H1 (cell line): ENCODE results near the gene PRKD1. TPM values are rescaled to one million over a fixed set of nuclear protein-coding genes. Genes with fewer than 3 reads are reported as not detected.

ENCODE experiments used
- CTCF ChIA-PET: fragments of 300-600 bp; sonication (Branson Sonifier 250); formaldehyde crosslinking; loops from one replicate; lab custom pipeline; 2021; ENCODE audit not compliant: partially characterized antibody; lab: Charles Lee
- POLR2A ChIA-PET: fragments of 300-600 bp; sonication (Branson Sonifier 250); formaldehyde crosslinking; loops from one replicate; lab custom pipeline; 2021; ENCODE audit warnings: inconsistent platforms; ENCODE audit not compliant: partially characterized antibody; lab: Charles Lee
- DNase-seq, 2 experiments: peaks; one replicate each; pipeline versions ENCODE4 v3.0.0 to v3.0.0-alpha.2; 2010 to 2022; ENCODE audit warnings: low spot score in 2 of 2, low read depth in 1 of 2, mixed read lengths in 1 of 2
- FAIRE-seq: peaks from 2 replicates; lab custom pipeline; 2011; peaks lifted over from hg19 to GRCh38; lab: Jason Lieb, UNC
- H2AFZ ChIP-seq: 2 replicates; pipeline ENCODE4 v1.8.1; 2012; ENCODE audit warnings: low read length, inconsistent platforms
- H2AK5ac ChIP-seq: 2 replicates; pipeline ENCODE4 v1.6.1; 2013; ENCODE audit warnings: low read depth, low read length
- H2BK120ac ChIP-seq: replicated peaks from 2 replicates; pipeline ENCODE3; 2013; ENCODE audit warnings: low read depth, low read length, inconsistent platforms
- H2BK12ac ChIP-seq: 2 replicates; pipeline ENCODE4 v1.6.1; 2013; ENCODE audit warnings: low read depth, low read length
- H2BK15ac ChIP-seq: 2 replicates; pipeline ENCODE4 v1.6.1; 2013; ENCODE audit warnings: low read length
- H2BK20ac ChIP-seq: 2 replicates; pipeline ENCODE4 v1.6.1; 2013; ENCODE audit warnings: low read length
- H2BK5ac ChIP-seq: 2 replicates; pipeline ENCODE4 v1.6.1; 2013; ENCODE audit warnings: low read depth, low read length
- H3K14ac ChIP-seq: 2 replicates; pipeline ENCODE4 v1.6.1; 2013; ENCODE audit warnings: inconsistent platforms; ENCODE audit not compliant: insufficient read length
- H3K18ac ChIP-seq: 2 replicates; pipeline ENCODE4 v1.6.1; 2013; ENCODE audit warnings: low read length; ENCODE audit errors: extremely low read depth
- H3K23ac ChIP-seq: 2 replicates; pipeline ENCODE4 v1.6.1; 2013; ENCODE audit warnings: inconsistent platforms; ENCODE audit not compliant: insufficient read length
- H3K23me2 ChIP-seq: 2 replicates; pipeline ENCODE4 v1.6.1; 2013; ENCODE audit warnings: low read depth, low read length
- H3K27ac ChIP-seq: 2 replicates; pipeline ENCODE4 v1.6.1; 2011; ENCODE audit warnings: low read depth, low read length, inconsistent platforms
- H3K27me3 ChIP-seq, 4 experiments: replicated peaks in 1 of 4; 1 replicate in 1 of 4; 2 replicates in 3 of 4; pipeline versions ENCODE4 v1.6.1 to v1.8.1; 2011 to 2013; ENCODE audit warnings: low read length in 3 of 4, mild to moderate bottlenecking in 3 of 4, inconsistent platforms in 2 of 4, mixed read lengths in 2 of 4, moderate library complexity in 1 of 4; ENCODE audit not compliant: control insufficient read depth in 3 of 4, insufficient read depth in 3 of 4; ENCODE audit errors: extremely low read depth in 1 of 4
- H3K36me3 ChIP-seq, 4 experiments: 2 replicates each; pipeline versions ENCODE4 v1.6.1 to v1.8.1; 2011 to 2013; ENCODE audit warnings: mild to moderate bottlenecking in 4 of 4, low read length in 3 of 4, moderate library complexity in 2 of 4, control low read depth in 1 of 4, inconsistent platforms in 1 of 4; ENCODE audit not compliant: insufficient read depth in 4 of 4, control insufficient read depth in 2 of 4
- H3K4ac ChIP-seq: replicated peaks from 2 replicates; pipeline ENCODE3; 2013; ENCODE audit warnings: low read length, low read depth, mixed read lengths, inconsistent platforms; ENCODE audit not compliant: insufficient read length
- H3K4me1 ChIP-seq, 4 experiments: replicated peaks in 1 of 4; 1 replicate in 1 of 4; 2 replicates in 3 of 4; pipeline versions ENCODE4 v1.6.1 to v1.8.1; 2011 to 2013; ENCODE audit warnings: low read length in 3 of 4, inconsistent platforms in 2 of 4, mixed read lengths in 1 of 4; ENCODE audit not compliant: insufficient read depth in 4 of 4, control insufficient read depth in 3 of 4
- H3K4me2 ChIP-seq, 2 experiments: 2 replicates each; pipeline versions ENCODE4 v1.6.1 to v1.8.1; 2011 to 2013; ENCODE audit warnings: low read depth in 2 of 2, low read length in 2 of 2, control low read depth in 1 of 2, inconsistent platforms in 1 of 2, mild to moderate bottlenecking in 1 of 2; ENCODE audit not compliant: insufficient read depth in 1 of 2
- H3K4me3 ChIP-seq, 4 experiments: fragments of 200-600, 300-600 bp in 1 of 4; sonication (generic), shearing (Covaris generic), sonication (Bioruptor Twin) in 1 of 4; 2 replicates each; pipeline versions ENCODE4 v1.5.1 to v1.8.1; 2011 to 2016; ENCODE audit warnings: low read length in 4 of 4, low read depth in 3 of 4, control low read depth in 2 of 4, inconsistent platforms in 2 of 4, mild to moderate bottlenecking in 2 of 4, mixed read lengths in 1 of 4, moderate library complexity in 1 of 4; ENCODE audit not compliant: insufficient read depth in 2 of 4; ENCODE audit errors: extremely low read depth in 1 of 4
- H3K56ac ChIP-seq: replicated peaks from 2 replicates; pipeline ENCODE3; 2013; ENCODE audit warnings: low read depth, mild to moderate bottlenecking, mixed read lengths, low read length, inconsistent platforms; ENCODE audit not compliant: insufficient read length
- H3K79me1 ChIP-seq: 2 replicates; pipeline ENCODE4 v1.6.1; 2013; ENCODE audit warnings: low read depth, low read length, control low read depth
- H3K79me2 ChIP-seq, 2 experiments: 2 replicates each; pipeline versions ENCODE4 v1.6.1 to v1.8.1; 2012 to 2013; ENCODE audit warnings: low read length in 2 of 2, mild to moderate bottlenecking in 2 of 2, inconsistent platforms in 1 of 2; ENCODE audit not compliant: insufficient read depth in 2 of 2, control insufficient read depth in 1 of 2
- H3K9ac ChIP-seq, 4 experiments: replicated peaks in 1 of 4; 1 replicate in 1 of 4; 2 replicates in 3 of 4; pipeline versions ENCODE4 v1.6.1 to v1.8.1; 2011 to 2013; ENCODE audit warnings: low read depth in 3 of 4, low read length in 3 of 4, control low read depth in 2 of 4, mild to moderate bottlenecking in 2 of 4, moderate library complexity in 2 of 4, inconsistent platforms in 1 of 4; ENCODE audit errors: extremely low read depth in 1 of 4
- H3K9me3 ChIP-seq, 2 experiments: 2 replicates each; pipeline versions ENCODE4 v1.6.1 to v1.8.1; 2012 to 2013; ENCODE audit warnings: mild to moderate bottlenecking in 2 of 2, moderate library complexity in 2 of 2, control low read depth in 1 of 2, inconsistent platforms in 1 of 2, low read depth in 1 of 2, low read length in 1 of 2, mixed read lengths in 1 of 2; ENCODE audit not compliant: insufficient read depth in 2 of 2
- H4K20me1 ChIP-seq, 2 experiments: replicated peaks in 1 of 2; 2 replicates each; pipeline versions ENCODE3 to v1.8.1; 2011 to 2013; ENCODE audit warnings: inconsistent platforms in 2 of 2, low read length in 2 of 2, mild to moderate bottlenecking in 1 of 2; ENCODE audit not compliant: insufficient read depth in 2 of 2, control insufficient read depth in 1 of 2
- H4K5ac ChIP-seq: 2 replicates; pipeline ENCODE4 v1.6.1; 2013; ENCODE audit warnings: low read length, low read depth, mixed read lengths, inconsistent platforms; ENCODE audit not compliant: insufficient read length
- H4K8ac ChIP-seq: 2 replicates; pipeline ENCODE4 v1.8.0; 2013; ENCODE audit warnings: mild to moderate bottlenecking, moderate library complexity, low read length, inconsistent platforms; ENCODE audit not compliant: insufficient read depth; ENCODE audit errors: extremely low read depth
- H4K91ac ChIP-seq: replicated peaks from 2 replicates; pipeline ENCODE3; 2013; ENCODE audit warnings: low read length, mixed read lengths, inconsistent platforms; ENCODE audit not compliant: insufficient read length
- ATF3 ChIP-seq: IDR thresholded peaks from 2 replicates; pipeline ENCODE4 v1.6.1; 2011; ENCODE audit warnings: low read depth, mild to moderate bottlenecking, low read length; ENCODE audit not compliant: insufficient read depth
- BACH1 ChIP-seq: IDR thresholded peaks from 2 replicates; pipeline ENCODE4 v1.6.1; 2012; ENCODE audit warnings: low read length, improper control_type of control experiment
- CHD1 ChIP-seq: IDR thresholded peaks from 2 replicates; pipeline ENCODE4 v1.6.1; 2012; ENCODE audit warnings: low read depth, low read length, improper control_type of control experiment
- CHD2 ChIP-seq: IDR thresholded peaks from 2 replicates; pipeline ENCODE4 v1.6.1; 2012; ENCODE audit warnings: low read length, improper control_type of control experiment
- CREB1 ChIP-seq: IDR thresholded peaks from 2 replicates; pipeline ENCODE4 v1.6.1; 2012; ENCODE audit warnings: inconsistent platforms
- E2F6 ChIP-seq: IDR thresholded peaks from 2 replicates; pipeline ENCODE4 v1.6.1; 2012; ENCODE audit warnings: inconsistent platforms
- EGR1 ChIP-seq: IDR thresholded peaks from 2 replicates; pipeline ENCODE4 v1.6.1; 2011; ENCODE audit warnings: low read depth, low read length, borderline replicate concordance
- EP300 ChIP-seq, 2 experiments: IDR thresholded peaks; 1 replicate in 1 of 2; 2 replicates in 1 of 2; pipeline ENCODE4 v1.6.1; 2011 to 2012; ENCODE audit warnings: low read depth in 2 of 2, low read length in 2 of 2, mild to moderate bottlenecking in 2 of 2, borderline replicate concordance in 1 of 2, inconsistent platforms in 1 of 2, moderate library complexity in 1 of 2
- GABPA ChIP-seq: IDR thresholded peaks from 2 replicates; pipeline ENCODE4 v1.6.1; 2011; ENCODE audit warnings: mild to moderate bottlenecking, low read length, moderate library complexity, borderline replicate concordance; ENCODE audit not compliant: insufficient read depth
- KDM1A ChIP-seq: fragments of 200-600, 300-600 bp; sonication (generic); IDR thresholded peaks from 2 replicates; pipeline ENCODE4 v1.7.1; 2016; ENCODE audit warnings: mild to moderate bottlenecking, low read length, borderline replicate concordance
- POLR2AphosphoS5 ChIP-seq: IDR thresholded peaks from 2 replicates; pipeline ENCODE4 v1.6.1; 2011; ENCODE audit warnings: low read depth, low read length
- SIN3A ChIP-seq, 2 experiments: IDR thresholded peaks in 1 of 2; conservative IDR thresholded peaks in 1 of 2; 2 replicates each; pipeline ENCODE4 v1.6.1; 2011 to 2012; ENCODE audit warnings: low read length in 2 of 2, improper control_type of control experiment in 1 of 2, low read depth in 1 of 2, mild to moderate bottlenecking in 1 of 2
- ZNF274 ChIP-seq: IDR thresholded peaks from 2 replicates; pipeline ENCODE4 v1.7.0; 2012; ENCODE audit warnings: low read length, borderline replicate concordance; ENCODE audit errors: extremely low read depth
- WGBS, 2 experiments: shearing (Covaris generic) in 1 of 2; methylation state at CpG; one replicate each; pipeline versions ENCODE4 v1.1.6 to v1.1.7; 2013 to 2015; ENCODE audit warnings: low lambda C conversion rate in 2 of 2, mixed read lengths in 2 of 2, inconsistent platforms in 1 of 2, low coverage in 1 of 2, missing lambda C conversion rate in 1 of 2; ENCODE audit not compliant: insufficient replicate concordance in 2 of 2, insufficient coverage in 1 of 2, insufficient read length in 1 of 2; ENCODE audit errors: extremely low coverage in 1 of 2, missing lambda C conversion rate in 1 of 2; 5-methylcytosine and 5-hydroxymethylcytosine counted together
- polyA plus RNA-seq, 7 experiments: library from polyadenylated mRNA; depleted of rRNA in 3 of 7; stranded (reverse) in 5 of 7; unstranded in 2 of 7; fragments of >200 nt in 5 of 7; fragments of 200-250 nt in 2 of 7; gene quantifications; 1 replicate in 5 of 7; 2 replicates in 1 of 7; 4 replicates in 1 of 7; pipeline versions ENCODE4 v1.2.1 to v1.2.3, GENCODE V29; 2011 to 2013; ENCODE audit warnings: missing spikeins in 2 of 7, mixed read lengths in 2 of 7
- total RNA-seq: library from RNA; stranded (reverse); fragmentation: NEBNext Ultra II Directional; extraction: Animal tissue kit (Norgen Biotek cat#: 25700); gene quantifications from 2 replicates; pipeline ENCODE4 v1.2.1, GENCODE V29; 2021

Gene PRKD1
- total and polyA plus RNA-seq, 2 of the 8 experiments (the other 6 are each of a cell fraction or from before 2014, with no cell fraction given), result 3.6 to 6.8 TPM

- no peak overlapping the region for H2BK5ac ChIP-seq
- CTCF ChIA-PET, result interaction anchor here (1.4 to 1.5 kb wide), 2 partner anchors 10 to 25 kb away, joined by 3 to 4 read pairs; no protein-coding TSS in a partner anchor
- no peak overlapping the region for H3K14ac ChIP-seq
- 100% methylated on average over 2 of the region's 2 CpGs; no CpG with 5 or more reads in 1 of the 2 experiments for WGBS, 2 experiments
- no peaks in the 10 kb centered on the region for H3K23me2 ChIP-seq
- no peak overlapping the region for H2AK5ac ChIP-seq
- no peaks in the 10 kb centered on the region for H4K20me1 ChIP-seq
- H3K23ac ChIP-seq, result no peak overlapping the region
- no peak overlapping the region for H4K8ac ChIP-seq
- no peak overlapping the region for H2BK15ac ChIP-seq
- H3K4me3 ChIP-seq, result no peak overlapping the region
- H2AFZ ChIP-seq, result no peak overlapping the region
- H3K9me3 ChIP-seq, result no peaks in the 10 kb centered on the region
- peaks cover 0 to 4% (median 0%) of the 10 kb centered on the region in 4 experiments; a peak in 1 of 7 replicates for H3K4me1 ChIP-seq
- H3K36me3 ChIP-seq, result no peaks in the 10 kb centered on the region
- no peak overlapping the region for H2BK120ac ChIP-seq
- H3K79me2 ChIP-seq, result no peaks in the 10 kb centered on the region
- no peak overlapping the region for H2BK20ac ChIP-seq
- H3K4ac ChIP-seq, result no peak overlapping the region
- no peak for DNase-seq
- no peak overlapping the region for H3K9ac ChIP-seq
- POLR2A ChIA-PET, result no interaction called here
- H4K91ac ChIP-seq, result no peak overlapping the region
- no peak overlapping the region for H3K18ac ChIP-seq
- FAIRE-seq, result no peak
- H3K27me3 ChIP-seq, result no peaks in the 10 kb centered on the region
- H3K4me2 ChIP-seq, result no peak overlapping the region
- H3K79me1 ChIP-seq, result no peaks in the 10 kb centered on the region
- H2BK12ac ChIP-seq, result no peak overlapping the region
- no peak overlapping the region for H3K56ac ChIP-seq
- no peak overlapping the region for H4K5ac ChIP-seq
- H3K27ac ChIP-seq, result no peak overlapping the region
- no peak for TF ChIP-seq EP300 (IDR thresholded peaks at IDR 0.05; ENCODE audit: borderline replicate concordance in 1 of 2, low read depth in 2 of 2, low read length in 2 of 2)
- no peak for TF ChIP-seq POLR2AphosphoS5
- no peak for TF ChIP-seq KDM1A
- TF ChIP-seq GABPA, result no peak
- no peak for TF ChIP-seq SIN3A (conservative IDR thresholded peaks at IDR 0.05 in 1 of 2, IDR thresholded peaks at IDR 0.05 in 1 of 2; ENCODE audit: low read depth in 1 of 2, low read length in 2 of 2)
- no peak for TF ChIP-seq ATF3
- no peak for TF ChIP-seq BACH1
- TF ChIP-seq E2F6, result no peak
- no peak for TF ChIP-seq CHD1
- TF ChIP-seq CREB1, result no peak
- no peak for TF ChIP-seq EGR1
- no peak for TF ChIP-seq ZNF274
- no peak for TF ChIP-seq CHD2
These were observed 129.5 kb downstream of the PRKD1 start for GRCh38 chr14:29798108-29798663.
